Right lung (tissue), 10 donors: ENCODE data around the gene NUP133. TPM values are rescaled to one million over a fixed set of nuclear protein-coding genes. Genes with fewer than 3 reads are reported as not detected.

ENCODE experiments used
- DNase-seq, 2 donors: peaks; one replicate each; pipeline ENCODE4 v3.0.0-alpha.2; 2013
- long read RNA-seq, 8 donors: transcript quantifications; one replicate each; lab custom pipeline, GENCODE V29; 2026
- polyA plus RNA-seq, 5 donors: library from polyadenylated mRNA; unstranded; fragments of 120-200 nt; gene quantifications; one replicate each; pipeline versions ENCODE4 v1.2.1 to v1.2.3, GENCODE V29; 2013; ENCODE audit warnings: inconsistent platforms in 1 of 5, low replicate concordance in 1 of 5; ENCODE audit not compliant: insufficient read length in 5 of 5, insufficient read depth in 1 of 5

Gene NUP133
- 10 to 100 TPM; 37.6 to 52.5 (median 43.1) TPM for polyA plus RNA-seq
- long read RNA-seq, donor 1, full-length matches to known transcripts = 6 of 6 reads
- long read RNA-seq, donor 1, partial matches to known transcripts = 0 of 6 reads
- long read RNA-seq, donor 1, other reads (novel, unspliced or antisense) = 0 of 6 reads
- long read RNA-seq, donor 2, full-length matches to known transcripts = 2 of 2 reads
- long read RNA-seq, donor 2, partial matches to known transcripts = 0 of 2 reads
- long read RNA-seq, donor 2, other reads (novel, unspliced or antisense) = 0 of 2 reads
- long read RNA-seq, donor 3, full-length matches to known transcripts = 3 of 3 reads
- long read RNA-seq, donor 3, partial matches to known transcripts = 0 of 3 reads
- long read RNA-seq, donor 3, other reads (novel, unspliced or antisense) = 0 of 3 reads
- long read RNA-seq, donor 4, full-length matches to known transcripts = 1 of 1 reads
- long read RNA-seq, donor 4, partial matches to known transcripts = 0 of 1 reads
- long read RNA-seq, donor 4, other reads (novel, unspliced or antisense) = 0 of 1 reads
- long read RNA-seq, donor 5, full-length matches to known transcripts = 6 of 12 reads
- long read RNA-seq, donor 5, partial matches to known transcripts = 6 of 12 reads
- long read RNA-seq, donor 5, other reads (novel, unspliced or antisense) = 0 of 12 reads
- long read RNA-seq, donor 6, full-length matches to known transcripts = 10 of 10 reads
- long read RNA-seq, donor 6, partial matches to known transcripts = 0 of 10 reads
- long read RNA-seq, donor 6, other reads (novel, unspliced or antisense) = 0 of 10 reads
- long read RNA-seq, donor 7, full-length matches to known transcripts = 2 of 2 reads
- long read RNA-seq, donor 7, partial matches to known transcripts = 0 of 2 reads
- long read RNA-seq, donor 7, other reads (novel, unspliced or antisense) = 0 of 2 reads
- long read RNA-seq, donor 8, full-length matches to known transcripts = 1 of 1 reads
- long read RNA-seq, donor 8, partial matches to known transcripts = 0 of 1 reads
- long read RNA-seq, donor 8, other reads (novel, unspliced or antisense) = 0 of 1 reads

GRCh38 chr1:229507951-229508822 is at the start of gene NUP133:
TSS of gene NUP133 (minus strand) at chr1:229508341. CDS start at chr1:229508249, 92 bp downstream.
- DNase-seq = peak; percentile 97 to 98

- no peak for DNase-seq
Measured at GRCh38 chr1:229557200-229557850, 49.2 kb upstream of the NUP133 start.

GRCh38 chr1:229554886-229555621 is 46.9 kb upstream of the NUP133 start:
- no peak for DNase-seq

GRCh38 chr1:229553621-229554130 is 45.5 kb upstream of the NUP133 start:
- no peak for DNase-seq

GRCh38 chr1:229552732-229553131 is 44.6 kb upstream of the NUP133 start:
- no peak for DNase-seq

GRCh38 chr1:229550812-229551567 is 42.8 kb upstream of the NUP133 start:
- no peak for DNase-seq

- no peak for DNase-seq
Measured at GRCh38 chr1:229547542-229547941, 39.4 kb upstream of the NUP133 start.

GRCh38 chr1:229544587-229544986 is 36.4 kb upstream of the NUP133 start:
- no peak for DNase-seq

- no peak for DNase-seq
Measured at GRCh38 chr1:229539863-229540506, 31.8 kb upstream of the NUP133 start.

- no peak for DNase-seq
Measured at GRCh38 chr1:229538945-229539344, 30.8 kb upstream of the NUP133 start.

GRCh38 chr1:229537894-229538293 is 29.8 kb upstream of the NUP133 start:
- DNase-seq = no peak

GRCh38 chr1:229536982-229537381 is 28.8 kb upstream of the NUP133 start:
- DNase-seq = no peak

- no peak for DNase-seq
Measured at GRCh38 chr1:229535230-229535629, 27.1 kb upstream of the NUP133 start.

- no peak for DNase-seq
Measured at GRCh38 chr1:229531326-229531725, 23.2 kb upstream of the NUP133 start.

GRCh38 chr1:229529639-229530038 is 21.5 kb upstream of the NUP133 start:
- no peak for DNase-seq

GRCh38 chr1:229526695-229527094 is 18.6 kb upstream of the NUP133 start:
- no peak for DNase-seq

GRCh38 chr1:229523052-229523451 is 14.9 kb upstream of the NUP133 start:
- no peak for DNase-seq

GRCh38 chr1:229514578-229515275 is 6.6 kb upstream of the NUP133 start:
- DNase-seq = peak; percentile 32 to 56
